AG04449 (cell line): ENCODE results near the gene PBRM1.

ENCODE experiments used
- CTCF ChIA-PET: fragments of 350-600 bp; formaldehyde crosslinking; extraction: SDS; loops from one replicate; lab custom pipeline; 2021; ENCODE audit warnings: antibody characterized with exemption; lab: Yijun Ruan, JAX
- POLR2A ChIA-PET: fragments of 400-600, 350-600 bp; formaldehyde crosslinking; extraction: SDS; loops from one replicate; lab custom pipeline; 2020; ENCODE audit warnings: antibody characterized with exemption, inconsistent platforms; lab: Yijun Ruan, JAX
- DNase-seq: peaks from one replicate; pipeline ENCODE4 v3.0.0-alpha.2; 2010; ENCODE audit warnings: low read depth, low spot score
- H3K4me3 ChIP-seq: 2 replicates; pipeline ENCODE4 v1.5.1; 2011; ENCODE audit warnings: low read depth, mild to moderate bottlenecking, control low read depth, low read length
- TF ChIP-seq, protein P1 (sequence below): IDR thresholded peaks from one replicate; pipeline ENCODE4 v1.5.1; 2011; ENCODE audit warnings: mild to moderate bottlenecking, moderate library complexity, low read length, control low read depth, inconsistent platforms; ENCODE audit not compliant: insufficient read depth; ENCODE audit errors: missing control alignments

PBRM1 gene

DNA sequence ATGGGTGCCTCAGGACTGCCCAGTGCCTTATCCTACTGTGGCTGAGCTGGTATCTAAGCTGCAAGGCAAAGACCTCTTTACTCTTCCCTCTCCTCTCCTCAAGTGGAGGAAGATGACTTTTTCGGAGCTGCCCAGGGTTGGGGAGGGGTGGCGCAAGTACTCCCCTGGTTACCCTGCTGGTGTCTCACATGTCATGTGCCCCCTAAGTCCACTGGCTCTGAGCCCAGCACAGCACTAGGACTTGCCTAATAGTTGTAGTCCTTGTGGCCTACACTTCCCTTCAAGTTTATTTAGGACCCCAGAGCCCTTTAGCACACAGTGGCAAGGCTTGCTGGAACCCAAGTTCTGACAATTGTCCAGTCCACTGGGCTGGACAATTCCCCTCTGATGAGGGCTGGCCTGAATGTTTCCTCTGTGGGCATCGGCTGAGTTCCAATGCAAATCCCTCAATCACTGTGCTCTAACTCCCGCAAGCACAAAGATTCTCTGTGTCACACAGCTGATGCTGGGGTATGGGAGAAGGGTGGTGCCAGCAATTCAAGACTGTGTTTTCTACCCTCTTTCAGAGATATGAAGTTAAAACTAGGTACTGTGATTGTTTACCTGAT, 89.0 kb downstream of the PBRM1 start:
- POLR2A ChIA-PET, result no interaction called here
- CTCF ChIA-PET, result no interaction called here
- DNase-seq, result no peak
- TF ChIP-seq, protein P1, sequence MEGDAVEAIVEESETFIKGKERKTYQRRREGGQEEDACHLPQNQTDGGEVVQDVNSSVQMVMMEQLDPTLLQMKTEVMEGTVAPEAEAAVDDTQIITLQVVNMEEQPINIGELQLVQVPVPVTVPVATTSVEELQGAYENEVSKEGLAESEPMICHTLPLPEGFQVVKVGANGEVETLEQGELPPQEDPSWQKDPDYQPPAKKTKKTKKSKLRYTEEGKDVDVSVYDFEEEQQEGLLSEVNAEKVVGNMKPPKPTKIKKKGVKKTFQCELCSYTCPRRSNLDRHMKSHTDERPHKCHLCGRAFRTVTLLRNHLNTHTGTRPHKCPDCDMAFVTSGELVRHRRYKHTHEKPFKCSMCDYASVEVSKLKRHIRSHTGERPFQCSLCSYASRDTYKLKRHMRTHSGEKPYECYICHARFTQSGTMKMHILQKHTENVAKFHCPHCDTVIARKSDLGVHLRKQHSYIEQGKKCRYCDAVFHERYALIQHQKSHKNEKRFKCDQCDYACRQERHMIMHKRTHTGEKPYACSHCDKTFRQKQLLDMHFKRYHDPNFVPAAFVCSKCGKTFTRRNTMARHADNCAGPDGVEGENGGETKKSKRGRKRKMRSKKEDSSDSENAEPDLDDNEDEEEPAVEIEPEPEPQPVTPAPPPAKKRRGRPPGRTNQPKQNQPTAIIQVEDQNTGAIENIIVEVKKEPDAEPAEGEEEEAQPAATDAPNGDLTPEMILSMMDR, result no peak
- H3K4me3 ChIP-seq, result no peak overlapping the region

GRCh38 chr3:52593103-52593502, 92.6 kb downstream of the PBRM1 start:
- POLR2A ChIA-PET, result no interaction called here
- CTCF ChIA-PET, result no interaction called here
- TF ChIP-seq, protein P1, result no peak
- H3K4me3 ChIP-seq, result no peak overlapping the region
- DNase-seq, result no peak

DNA sequence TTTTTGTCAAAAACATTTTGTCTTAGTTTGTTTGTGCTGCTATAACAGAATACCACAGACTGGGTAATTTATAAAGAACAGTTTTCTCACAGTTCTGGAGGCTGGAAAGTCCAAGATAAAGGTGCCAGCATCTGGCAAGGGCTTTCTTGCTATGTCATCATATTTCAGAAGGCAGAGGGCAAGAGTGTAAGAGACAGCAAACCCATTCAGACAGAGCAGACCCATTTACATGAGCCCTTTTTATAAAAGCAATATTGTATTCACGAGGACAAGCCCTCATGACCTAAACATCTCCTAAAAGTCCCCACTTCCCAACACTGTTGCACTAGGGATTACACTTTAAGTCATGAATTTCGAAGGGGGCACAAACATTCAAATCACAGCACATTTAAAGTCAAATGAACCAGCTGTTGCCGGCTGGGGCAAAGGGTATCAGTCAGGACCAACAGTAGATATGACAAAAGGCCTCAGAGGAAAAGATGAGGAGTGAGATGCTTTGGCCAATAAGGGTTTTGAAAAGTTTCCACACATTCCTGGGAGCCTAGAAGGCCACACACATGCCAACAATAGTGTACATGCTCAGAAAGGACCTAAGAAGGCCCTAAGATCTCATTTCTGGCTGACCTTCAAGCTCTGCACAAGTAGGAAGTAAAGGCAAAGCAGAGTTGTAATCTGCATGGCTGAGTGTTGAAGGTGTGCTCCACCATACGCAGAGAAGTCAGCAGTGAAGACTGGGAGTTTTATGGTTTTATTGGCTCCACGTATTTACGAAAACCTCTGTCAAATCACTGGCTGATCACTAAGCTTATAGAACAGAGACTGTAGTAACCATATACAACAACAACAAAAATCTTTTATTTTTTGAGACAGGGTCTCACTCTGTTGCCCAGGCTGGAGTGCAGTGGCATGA, 111.4 kb downstream of the PBRM1 start:
- H3K4me3 ChIP-seq, result no peak overlapping the region
- DNase-seq, result no peak
- CTCF ChIA-PET, result no interaction called here
- POLR2A ChIA-PET, result no interaction called here
- TF ChIP-seq, protein P1, result no peak

- ChIA-PET CTCF (no interaction called here), POLR2A (no interaction called here)
- no peak overlapping the region for H3K4me3 ChIP-seq
- TF ChIP-seq, protein P1, result no peak
- no peak for DNase-seq
Observed at GRCh38 chr3:52572221-52572620, 113.5 kb downstream of the PBRM1 start.

- ChIA-PET POLR2A (interaction anchor here (0.8 to 0.9 kb wide), 2 partner anchors 9 to 34 kb away, joined by 4 to 7 read pairs; partner anchors contain the start of gene UQCC5), CTCF (interaction anchor here (1.1 kb wide), 1 partner anchor 11 kb away, joined by 4 read pairs; no protein-coding TSS in a partner anchor)
- no peak overlapping the region for H3K4me3 ChIP-seq
- DNase-seq, result peak; percentile 40
- TF ChIP-seq, protein P1, result no peak
Observed at GRCh38 chr3:52570076-52570475, 115.6 kb downstream of the PBRM1 start.

DNA sequence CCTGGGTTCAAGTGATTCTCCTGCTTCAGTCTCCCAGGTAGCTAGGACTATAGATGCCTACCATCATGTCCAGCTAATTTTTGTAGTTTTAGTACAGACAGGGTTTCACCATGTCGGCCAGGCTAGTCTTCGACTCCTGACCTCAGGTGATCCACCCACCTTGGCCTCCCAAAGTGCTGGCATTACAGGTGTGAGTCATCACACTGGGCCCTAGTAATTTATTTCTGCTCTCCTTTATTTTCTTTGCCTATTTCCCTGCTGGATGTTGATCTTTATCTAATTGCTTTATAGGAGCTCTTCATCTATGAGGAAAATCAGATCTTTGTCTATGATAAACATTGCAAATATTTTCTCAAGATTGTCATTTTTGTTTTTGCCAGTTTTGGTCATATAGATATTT, 117.6 kb downstream of the PBRM1 start:
- DNase-seq, result no peak
- no peak overlapping the region for H3K4me3 ChIP-seq
- TF ChIP-seq, protein P1, result no peak
- POLR2A ChIA-PET, result no interaction called here
- CTCF ChIA-PET, result interaction anchor here (1.3 kb wide), 1 partner anchor 19 kb away, joined by 3 read pairs; no protein-coding TSS in a partner anchor
